Keratinocyte (primary cell): ENCODE results near the gene FBLN7.

Experiments used
- EZH2 ChIP-seq: IDR thresholded peaks from one replicate; pipeline ENCODE4 v1.6.1; 2012; ENCODE audit warnings: inconsistent platforms, mild to moderate bottlenecking, low read length, moderate library complexity
- TF ChIP-seq, protein P1 (sequence below), 3 experiments: IDR thresholded peaks in 1 of 3; conservative IDR thresholded peaks in 1 of 3; optimal IDR thresholded peaks in 1 of 3; 2 replicates in 2 of 3; 3 replicates in 1 of 3; pipeline versions ENCODE3 to v1.5.1; 2011; ENCODE audit warnings: low read length in 3 of 3, mild to moderate bottlenecking in 3 of 3, moderate library complexity in 2 of 3, control low read depth in 1 of 3, inconsistent platforms in 1 of 3; ENCODE audit not compliant: insufficient read depth in 2 of 3; ENCODE audit errors: extremely low read depth in 1 of 3

DNA sequence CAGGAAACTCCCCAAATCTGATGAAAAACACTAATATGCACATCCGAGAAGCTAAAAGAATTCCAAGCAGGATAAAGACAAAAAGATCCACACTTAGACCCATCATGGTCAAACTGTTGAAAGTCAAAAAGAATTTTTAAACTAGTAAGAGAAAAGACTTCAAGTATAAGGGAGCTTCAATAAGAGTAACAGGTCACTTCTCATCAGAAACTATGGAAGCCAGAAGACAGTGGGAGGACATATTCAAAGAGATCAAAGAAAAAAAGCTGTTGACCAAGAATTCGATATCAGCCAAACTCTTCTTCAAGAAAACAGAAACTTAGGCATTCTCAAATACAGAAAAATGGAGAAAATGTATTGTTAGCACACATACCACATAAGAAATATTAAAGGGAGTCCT is 66.2 kb downstream of the FBLN7 start:
- TF ChIP-seq EZH2 = no peak
- TF ChIP-seq, protein P1, sequence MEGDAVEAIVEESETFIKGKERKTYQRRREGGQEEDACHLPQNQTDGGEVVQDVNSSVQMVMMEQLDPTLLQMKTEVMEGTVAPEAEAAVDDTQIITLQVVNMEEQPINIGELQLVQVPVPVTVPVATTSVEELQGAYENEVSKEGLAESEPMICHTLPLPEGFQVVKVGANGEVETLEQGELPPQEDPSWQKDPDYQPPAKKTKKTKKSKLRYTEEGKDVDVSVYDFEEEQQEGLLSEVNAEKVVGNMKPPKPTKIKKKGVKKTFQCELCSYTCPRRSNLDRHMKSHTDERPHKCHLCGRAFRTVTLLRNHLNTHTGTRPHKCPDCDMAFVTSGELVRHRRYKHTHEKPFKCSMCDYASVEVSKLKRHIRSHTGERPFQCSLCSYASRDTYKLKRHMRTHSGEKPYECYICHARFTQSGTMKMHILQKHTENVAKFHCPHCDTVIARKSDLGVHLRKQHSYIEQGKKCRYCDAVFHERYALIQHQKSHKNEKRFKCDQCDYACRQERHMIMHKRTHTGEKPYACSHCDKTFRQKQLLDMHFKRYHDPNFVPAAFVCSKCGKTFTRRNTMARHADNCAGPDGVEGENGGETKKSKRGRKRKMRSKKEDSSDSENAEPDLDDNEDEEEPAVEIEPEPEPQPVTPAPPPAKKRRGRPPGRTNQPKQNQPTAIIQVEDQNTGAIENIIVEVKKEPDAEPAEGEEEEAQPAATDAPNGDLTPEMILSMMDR (optimal IDR thresholded peaks at IDR 0.05 in 1 of 3, IDR thresholded peaks at IDR 0.05 in 1 of 3, conservative IDR thresholded peaks at IDR 0.05 in 1 of 3; ENCODE audit: extremely low read depth in 1 of 3, insufficient read depth in 2 of 3, low read length in 3 of 3) = no peak
